ENCODE data around the gene ULK4. TPM values are rescaled to one million over a fixed set of nuclear protein-coding genes. Genes with fewer than 3 reads are reported as not detected.

ULK4 gene
- total RNA-seq, 1 experiment from 2014 or later, result 6.3 TPM

GRCh38 chr3:41323467-41324155 is 638.3 kb downstream of the ULK4 start:
- ATAC-seq (no peak), DNase-seq (ENCODE audit: low read depth, low spot score) (no peak)
- Histone ChIP-seq H3K9ac (ENCODE audit: low read length) (no peak overlapping the region), H3K36me3 (ENCODE audit: control insufficient read depth in 1 of 2, insufficient read depth in 2 of 2, low read length in 2 of 2) (no peaks in the 10 kb centered on the region), H3K4me1 (ENCODE audit: control insufficient read depth in 1 of 2, insufficient read depth in 2 of 2, low read length in 2 of 2) (peaks cover 0 to 7% of the 10 kb centered on the region in 2 experiments; a peak in 3 of 4 replicates), H3K79me2 (ENCODE audit: insufficient read depth, low read length) (no peaks in the 10 kb centered on the region), H3K27ac (ENCODE audit: low read depth, low read length) (no peak overlapping the region), H4K20me1 (ENCODE audit: insufficient read depth) (no peaks in the 10 kb centered on the region), H3K27me3 (ENCODE audit: insufficient read depth, low read length) (no peaks in the 10 kb centered on the region), H3K9me2 (ENCODE audit: insufficient read depth) (no peaks in the 10 kb centered on the region), H3K4me3 (replicated peaks in 1 of 2; ENCODE audit: low read depth in 1 of 2, low read length in 2 of 2) (no peak overlapping the region), H2AFZ (ENCODE audit: low read depth, low read length, poor library complexity, severe bottlenecking) (no peak overlapping the region), H3K9me3 (ENCODE audit: control insufficient read depth in 1 of 2, insufficient read depth in 1 of 2, low read depth in 1 of 2, low read length in 2 of 2) (no peaks in the 10 kb centered on the region), H3K4me2 (ENCODE audit: low read length) (no peak overlapping the region)
- CTCF ChIA-PET, result no interaction called here
- TF ChIP-seq ZFX (IDR thresholded peaks at IDR 0.05) (no peak), ZBTB33 (IDR thresholded peaks at IDR 0.05; ENCODE audit: extremely low read depth, insufficient replicate concordance, low read length) (no peak), ZNF274 (IDR thresholded peaks at IDR 0.05; ENCODE audit: low read depth, low read length) (no peak), REST (IDR thresholded peaks at IDR 0.05; ENCODE audit: low read depth) (no peak), TCF7L2 (IDR thresholded peaks at IDR 0.05; ENCODE audit: borderline replicate concordance, extremely low read depth, insufficient read depth, insufficient read length) (no peak), RAD21 (IDR thresholded peaks at IDR 0.05; ENCODE audit: low read depth) (no peak)
- TF ChIP-seq, protein P1, sequence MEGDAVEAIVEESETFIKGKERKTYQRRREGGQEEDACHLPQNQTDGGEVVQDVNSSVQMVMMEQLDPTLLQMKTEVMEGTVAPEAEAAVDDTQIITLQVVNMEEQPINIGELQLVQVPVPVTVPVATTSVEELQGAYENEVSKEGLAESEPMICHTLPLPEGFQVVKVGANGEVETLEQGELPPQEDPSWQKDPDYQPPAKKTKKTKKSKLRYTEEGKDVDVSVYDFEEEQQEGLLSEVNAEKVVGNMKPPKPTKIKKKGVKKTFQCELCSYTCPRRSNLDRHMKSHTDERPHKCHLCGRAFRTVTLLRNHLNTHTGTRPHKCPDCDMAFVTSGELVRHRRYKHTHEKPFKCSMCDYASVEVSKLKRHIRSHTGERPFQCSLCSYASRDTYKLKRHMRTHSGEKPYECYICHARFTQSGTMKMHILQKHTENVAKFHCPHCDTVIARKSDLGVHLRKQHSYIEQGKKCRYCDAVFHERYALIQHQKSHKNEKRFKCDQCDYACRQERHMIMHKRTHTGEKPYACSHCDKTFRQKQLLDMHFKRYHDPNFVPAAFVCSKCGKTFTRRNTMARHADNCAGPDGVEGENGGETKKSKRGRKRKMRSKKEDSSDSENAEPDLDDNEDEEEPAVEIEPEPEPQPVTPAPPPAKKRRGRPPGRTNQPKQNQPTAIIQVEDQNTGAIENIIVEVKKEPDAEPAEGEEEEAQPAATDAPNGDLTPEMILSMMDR (IDR thresholded peaks at IDR 0.05 in 2 of 3, conservative IDR thresholded peaks at IDR 0.05 in 1 of 3; ENCODE audit: borderline replicate concordance in 1 of 3, insufficient read depth in 1 of 3, low read depth in 2 of 3, low read length in 2 of 3), result no peak
- no TSS peak for BruUV-seq (replicated peaks)
- POLR2A ChIA-PET, result no interaction called here
- RAD21 ChIA-PET (ENCODE audit: low non-redundant PET in 1 of 2, low total read pairs in 2 of 2, uncharacterized antibody in 2 of 2, unreplicated experiment in 2 of 2), result no interaction called here
- intact Hi-C loops (cut with micrococcal nuclease), result no loop called here
